Endothelial cell of umbilical vein (primary cell): Measurements from ENCODE around the gene OOEP. TPM values are rescaled to one million over a fixed set of nuclear protein-coding genes. Genes with fewer than 3 reads are reported as not detected.

Source experiments
- BruUV-seq: library from RNA; stranded (reverse); fragments of 400-500 nt; replicated peaks from 2 replicates; lab custom pipeline; 2021; lab: Mats Ljungman, UMichigan
- CTCF ChIA-PET: fragments of 300-600, 350-600 bp; sonication (Branson Sonifier 250); formaldehyde crosslinking; loops from one replicate; lab custom pipeline; 2021; ENCODE audit warnings: antibody characterized with exemption, inconsistent platforms; lab: Charles Lee
- POLR2A ChIA-PET: fragments of 300-600, 350-600 bp; sonication (Branson Sonifier 250); formaldehyde crosslinking; loops from one replicate; lab custom pipeline; 2021; ENCODE audit warnings: antibody characterized with exemption, inconsistent platforms; lab: Charles Lee
- DNase-seq: peaks from one replicate; pipeline ENCODE4 v3.0.0-alpha.2; 2011; ENCODE audit warnings: low read depth, low spot score
- FAIRE-seq: peaks from 2 replicates; lab custom pipeline; 2011; peaks lifted over from hg19 to GRCh38; lab: Jason Lieb, UNC
- H2AFZ ChIP-seq: 2 replicates; pipeline ENCODE4 v1.6.0; 2012; ENCODE audit warnings: low read depth, low read length, control low read depth, inconsistent platforms
- H3K27ac ChIP-seq: 2 replicates; pipeline ENCODE4 v1.5.1; 2011; ENCODE audit warnings: low read depth, mild to moderate bottlenecking, control low read depth, low read length, moderate library complexity; ENCODE audit not compliant: insufficient read depth
- H3K27me3 ChIP-seq, 2 experiments: 2 replicates each; pipeline versions ENCODE4 v1.6.0 to v1.6.1; 2011; ENCODE audit warnings: low read length in 2 of 2, mixed read lengths in 1 of 2; ENCODE audit not compliant: control insufficient read depth in 2 of 2, insufficient read depth in 2 of 2
- H3K36me3 ChIP-seq, 2 experiments: 2 replicates in 1 of 2; 3 replicates in 1 of 2; pipeline ENCODE4 v1.5.1; 2011; ENCODE audit warnings: low read length in 2 of 2, mild to moderate bottlenecking in 1 of 2, moderate library complexity in 1 of 2; ENCODE audit not compliant: control insufficient read depth in 2 of 2, insufficient read depth in 2 of 2; ENCODE audit errors: extremely low read depth in 1 of 2
- H3K4me1 ChIP-seq: 3 replicates; pipeline ENCODE4 v1.5.1; 2011; ENCODE audit warnings: mild to moderate bottlenecking, low read length; ENCODE audit not compliant: control insufficient read depth, insufficient read depth; ENCODE audit errors: extremely low read depth
- H3K4me2 ChIP-seq: 2 replicates; pipeline ENCODE4 v1.6.1; 2011; ENCODE audit warnings: low read length, control low read depth, mixed read lengths; ENCODE audit not compliant: insufficient read depth
- H3K4me3 ChIP-seq, 3 experiments: fragments of 200-600 bp in 1 of 3; sonication (generic), shearing (Covaris generic) in 1 of 3; replicated peaks in 1 of 3; 2 replicates each; pipeline ENCODE4 v1.5.1; 2011 to 2016; ENCODE audit warnings: control low read depth in 3 of 3, low read length in 3 of 3, mild to moderate bottlenecking in 2 of 3, inconsistent platforms in 1 of 3, low read depth in 1 of 3, moderate library complexity in 1 of 3; ENCODE audit not compliant: insufficient read depth in 1 of 3
- H3K79me2 ChIP-seq: 2 replicates; pipeline ENCODE4 v1.6.0; 2012; ENCODE audit warnings: low read length, inconsistent platforms; ENCODE audit not compliant: control insufficient read depth, insufficient read depth
- H3K9ac ChIP-seq: replicated peaks from 2 replicates; pipeline ENCODE3; 2011; ENCODE audit warnings: low read length, control low read depth; ENCODE audit not compliant: insufficient read depth; ENCODE audit errors: extremely low read depth
- H3K9me1 ChIP-seq: replicated peaks from 3 replicates; pipeline ENCODE4 v1.6.0; 2011; ENCODE audit warnings: mild to moderate bottlenecking, low read length; ENCODE audit not compliant: control insufficient read depth, insufficient read depth; ENCODE audit errors: extremely low read depth
- H3K9me3 ChIP-seq: replicated peaks from 2 replicates; pipeline ENCODE4 v1.5.1; 2012; ENCODE audit warnings: low read length, inconsistent platforms; ENCODE audit not compliant: control insufficient read depth, insufficient read depth
- H4K20me1 ChIP-seq: replicated peaks from 2 replicates; pipeline ENCODE3; 2011; ENCODE audit warnings: mild to moderate bottlenecking, low read length; ENCODE audit not compliant: control insufficient read depth, insufficient read depth; ENCODE audit errors: extremely low read depth
- CTCF ChIP-seq, 2 donors: IDR thresholded peaks; 1 replicate in 1 of 2; 2 replicates in 1 of 2; pipeline ENCODE4 v1.5.1; 2011; ENCODE audit warnings: low read length in 2 of 2, mild to moderate bottlenecking in 2 of 2, moderate library complexity in 2 of 2, control low read depth in 1 of 2, inconsistent platforms in 1 of 2, low read depth in 1 of 2; ENCODE audit not compliant: insufficient read depth in 1 of 2; ENCODE audit errors: extremely low read depth in 1 of 2
- EZH2 ChIP-seq: IDR thresholded peaks from 2 replicates; pipeline ENCODE4 v1.6.1; 2012; ENCODE audit warnings: borderline replicate concordance, low read depth, mild to moderate bottlenecking, moderate library complexity, low read length, inconsistent platforms; ENCODE audit not compliant: severe bottlenecking
- FOS ChIP-seq: IDR thresholded peaks from 2 replicates; pipeline ENCODE4 v1.6.1; 2011; ENCODE audit warnings: mild to moderate bottlenecking, low read length, moderate library complexity, borderline replicate concordance; ENCODE audit not compliant: insufficient read depth
- GATA2 ChIP-seq: IDR thresholded peaks from 2 replicates; pipeline ENCODE4 v1.7.0; 2011; ENCODE audit warnings: low read depth, mild to moderate bottlenecking, moderate library complexity, mixed read lengths, low read length; ENCODE audit not compliant: insufficient read length, insufficient read depth
- JUN ChIP-seq: IDR thresholded peaks from 2 replicates; pipeline ENCODE4 v1.6.1; 2011; ENCODE audit warnings: borderline replicate concordance, low read depth; ENCODE audit not compliant: insufficient read length, insufficient read depth
- MAX ChIP-seq: IDR thresholded peaks from 2 replicates; pipeline ENCODE4 v1.6.1; 2011; ENCODE audit not compliant: insufficient read depth, insufficient read length
- MYC ChIP-seq: IDR thresholded peaks from one replicate; pipeline ENCODE4 v1.6.1; 2011; ENCODE audit warnings: mild to moderate bottlenecking, low read depth, low read length
- POLR2A ChIP-seq: IDR thresholded peaks from 2 replicates; pipeline ENCODE4 v1.6.1; 2012; ENCODE audit warnings: low read depth, mild to moderate bottlenecking, control low read depth, low read length
- POLR2AphosphoS5 ChIP-seq: IDR thresholded peaks from 2 replicates; pipeline ENCODE4 v1.6.1; 2012; ENCODE audit warnings: low read depth, mild to moderate bottlenecking, control low read depth, low read length, moderate library complexity; ENCODE audit not compliant: insufficient read depth
- dilution Hi-C: fragments of 300-500 bp; cut with MboI; formaldehyde crosslinking; loops from one replicate; pipeline ENCODE4 v1.15.0; 2019; ENCODE audit warnings: low sequenced_read_pairs; ENCODE audit not compliant: extremely low pct_ligation_motif_present
- intact Hi-C: fragments of 100-400 bp; cut with micrococcal nuclease; formaldehyde crosslinking; loops from one replicate; pipeline ENCODE4 v1.10.0; 2022
- polyA plus RNA-seq, 4 experiments: library from polyadenylated mRNA; depleted of rRNA in 3 of 4; stranded (reverse) in 3 of 4; unstranded in 1 of 4; fragments of >200 nt; gene quantifications; 2 replicates each; pipeline versions ENCODE4 v1.2.1 to v1.2.3, GENCODE V29; 2011 to 2012; ENCODE audit warnings: missing spikeins in 1 of 4
- total RNA-seq: library from RNA; stranded (reverse); gene quantifications from 2 replicates; pipeline ENCODE4 v1.2.3, GENCODE V29; 2021

Gene OOEP
- total and polyA plus RNA-seq, 2 donors (not counting 3 experiments of a cell fraction or from before 2014, with no cell fraction given): 0.19 TPM; not detected in 1

- no peak for TF ChIP-seq JUN
- no peak for TF ChIP-seq EZH2
- no peak for TF ChIP-seq GATA2
- TF ChIP-seq MAX: no peak
- TF ChIP-seq CTCF (IDR thresholded peaks at IDR 0.05; ENCODE audit: extremely low read depth in 1 of 2, insufficient read depth in 1 of 2, low read depth in 1 of 2, low read length in 2 of 2): no peak
- no peak for TF ChIP-seq FOS
- TF ChIP-seq POLR2A: no peak
- no peak for TF ChIP-seq POLR2AphosphoS5
- TF ChIP-seq MYC: no peak
- Histone ChIP-seq H3K4me2 (no peak overlapping the region), H3K36me3 (no peaks in the 10 kb centered on the region), H3K4me3 (no peak overlapping the region), H3K9me3 (no peaks in the 10 kb centered on the region), H3K27ac (no peak overlapping the region), H3K79me2 (no peaks in the 10 kb centered on the region), H2AFZ (no peak overlapping the region), H3K4me1 (no peaks in the 10 kb centered on the region), H4K20me1 (no peaks in the 10 kb centered on the region), H3K9ac (no peak overlapping the region), H3K27me3 (no peaks in the 10 kb centered on the region), H3K9me1 (no peaks in the 10 kb centered on the region)
- intact Hi-C loops: no loop called here
- BruUV-seq: no TSS peak
- FAIRE-seq (no peak), DNase-seq (no peak)
- POLR2A ChIA-PET: no interaction called here
- CTCF ChIA-PET: interaction anchor here (0.6 kb wide), 1 partner anchor 286 kb away, joined by 3 read pairs; the partner anchor contains the start of gene SLC17A5
- dilution Hi-C loops: no loop called here
These were observed 1.8 kb downstream of the OOEP start for GRCh38 chr6:73367761-73368355.
